GM19467 (cell line): Measurements from ENCODE around the gene KREMEN1.
A peak's percentile ranks its signal among the peaks of the same experiment; 100 is the strongest.

Source experiments
- ATAC-seq: cut with Tn5 transposase; IDR thresholded peaks from one replicate; pipeline ENCODE4 v1.9.1; 2021; ENCODE audit warnings: mild to moderate bottlenecking, moderate library complexity; ENCODE audit not compliant: unreplicated experiment

Gene KREMEN1

GRCh38 chr22:29175312-29175835 lies 102.5 kb downstream of the KREMEN1 start:
- ATAC-seq = no peak

GRCh38 chr22:29183971-29184848 lies 111.4 kb downstream of the KREMEN1 start:
- ATAC-seq = no peak

- no peak for ATAC-seq
Measured at GRCh38 chr22:29184849-29185490, 112.1 kb downstream of the KREMEN1 start.

DNA sequence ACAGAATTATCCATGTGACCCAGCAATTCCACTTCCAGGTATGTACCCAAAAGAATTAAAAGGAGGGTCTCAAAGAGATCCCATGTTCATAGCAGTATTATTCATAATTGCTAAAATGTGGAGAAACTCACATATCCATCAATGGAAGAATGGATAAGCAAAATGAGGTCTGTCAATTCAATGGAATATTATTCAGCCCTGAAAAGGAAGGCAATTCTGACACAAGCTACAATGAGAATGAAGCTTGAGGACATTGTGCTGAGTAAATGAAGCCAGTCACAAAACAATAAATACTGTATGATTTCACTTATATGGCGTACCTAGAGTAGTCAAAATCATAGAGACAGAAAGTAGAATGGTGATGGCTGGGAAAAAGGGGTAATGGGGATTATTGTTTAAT lies 113.5 kb downstream of the KREMEN1 start:
- ATAC-seq = no peak

DNA sequence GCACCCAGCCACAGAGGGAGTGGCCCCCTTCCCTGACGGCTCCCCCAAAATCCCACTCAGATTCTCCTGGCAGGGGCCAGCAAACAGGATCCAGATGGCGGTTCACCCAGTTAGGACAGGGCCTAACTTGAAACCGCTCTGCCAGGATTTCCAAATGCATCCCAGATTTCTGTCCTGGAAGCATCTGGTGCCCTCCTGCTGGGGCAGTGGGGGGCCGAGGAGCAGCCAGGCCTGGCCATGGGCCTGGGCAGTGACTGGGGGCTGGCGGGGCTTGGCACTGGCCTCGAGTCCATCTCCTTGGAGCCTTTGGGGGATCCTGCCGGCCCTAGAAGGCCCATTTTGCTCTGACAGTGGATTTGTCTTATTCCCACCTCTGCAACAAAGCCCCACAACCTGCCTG lies 115.0 kb downstream of the KREMEN1 start:
- ATAC-seq = no peak

- ATAC-seq = no peak
Measured at GRCh38 chr22:29190051-29190450, 117.2 kb downstream of the KREMEN1 start.

DNA sequence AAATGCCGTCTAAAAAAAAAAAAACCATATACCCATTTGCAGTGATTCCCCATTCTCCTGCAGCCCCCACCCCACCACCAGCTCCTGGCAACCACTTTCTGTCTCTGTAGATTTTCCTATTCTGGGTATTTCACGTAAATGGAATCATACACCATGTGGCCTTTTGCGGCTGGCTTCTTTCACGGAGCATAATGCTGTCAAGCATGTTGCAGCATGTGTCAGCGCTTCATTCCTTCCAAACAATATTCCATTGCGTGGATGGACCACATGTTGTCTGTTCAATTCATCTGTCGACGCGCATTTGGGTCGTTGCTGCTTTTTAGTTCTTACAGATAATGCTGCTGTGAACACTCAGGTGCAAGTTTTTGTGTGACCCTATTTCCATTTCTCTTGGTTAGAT lies 118.1 kb downstream of the KREMEN1 start:
- no peak for ATAC-seq

DNA sequence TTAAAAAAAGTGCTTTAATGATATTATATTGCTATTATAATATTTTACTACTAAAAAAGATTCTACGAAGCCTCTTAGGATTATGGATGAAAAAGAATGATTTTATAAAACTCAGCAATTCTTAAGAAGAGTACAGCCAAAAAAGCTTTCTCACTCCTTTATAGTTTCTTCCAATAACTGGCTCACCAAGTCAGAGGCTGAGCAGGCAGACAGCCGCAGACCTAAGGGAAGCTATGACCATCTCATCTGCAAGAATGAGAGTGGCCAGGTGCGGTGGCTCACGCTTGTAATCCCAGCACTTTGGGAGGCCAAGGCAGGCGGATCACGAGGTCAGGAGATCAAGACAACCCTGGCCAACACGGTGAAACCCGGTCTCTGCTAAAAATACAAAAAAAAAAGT lies 120.2 kb downstream of the KREMEN1 start:
- ATAC-seq = no peak

- ATAC-seq = no peak
Measured at GRCh38 chr22:29194184-29194583, 121.3 kb downstream of the KREMEN1 start.

DNA sequence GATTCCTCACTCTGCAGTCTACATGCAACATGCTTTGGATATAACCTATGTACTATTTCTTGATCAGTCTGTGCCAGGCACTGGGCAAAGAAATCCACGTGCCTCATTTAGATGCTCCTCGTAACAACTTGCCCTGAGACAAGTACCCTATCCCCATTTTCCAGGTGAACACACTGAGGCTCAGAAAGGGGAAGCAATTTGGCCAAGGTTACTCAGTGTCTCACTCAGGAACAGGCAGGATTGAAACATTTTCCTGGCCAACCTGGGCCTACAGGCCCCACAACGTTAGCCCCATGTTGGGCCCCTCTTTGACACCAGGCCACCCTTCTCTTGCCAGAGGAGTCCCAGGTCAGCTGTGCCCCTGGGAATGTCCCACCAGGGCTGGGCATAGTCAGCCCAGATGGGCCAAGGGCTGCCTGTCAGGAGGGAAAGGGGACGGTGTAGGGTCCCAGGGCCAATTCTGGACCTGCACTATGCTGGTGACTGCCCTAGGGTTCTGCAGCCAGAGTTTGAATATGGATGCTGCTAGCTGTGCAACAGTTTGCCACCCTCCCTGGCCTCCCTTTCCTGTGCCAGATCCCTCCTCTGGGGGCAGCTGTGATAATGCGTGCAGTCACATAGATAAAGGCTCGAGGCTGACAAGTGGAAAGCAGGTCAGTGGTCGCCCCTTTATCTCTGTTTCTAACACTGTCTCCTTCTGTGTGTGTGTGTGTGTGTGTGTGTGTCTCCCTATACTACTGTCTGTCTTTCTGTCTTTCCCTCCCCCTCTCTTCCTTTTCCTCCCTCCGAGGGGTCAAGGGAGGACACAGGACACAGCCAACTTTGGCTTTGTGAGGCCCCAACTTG lies 122.5 kb downstream of the KREMEN1 start:
- ATAC-seq = no peak

- no peak for ATAC-seq
Measured at GRCh38 chr22:29195964-29196666, 123.3 kb downstream of the KREMEN1 start.

DNA sequence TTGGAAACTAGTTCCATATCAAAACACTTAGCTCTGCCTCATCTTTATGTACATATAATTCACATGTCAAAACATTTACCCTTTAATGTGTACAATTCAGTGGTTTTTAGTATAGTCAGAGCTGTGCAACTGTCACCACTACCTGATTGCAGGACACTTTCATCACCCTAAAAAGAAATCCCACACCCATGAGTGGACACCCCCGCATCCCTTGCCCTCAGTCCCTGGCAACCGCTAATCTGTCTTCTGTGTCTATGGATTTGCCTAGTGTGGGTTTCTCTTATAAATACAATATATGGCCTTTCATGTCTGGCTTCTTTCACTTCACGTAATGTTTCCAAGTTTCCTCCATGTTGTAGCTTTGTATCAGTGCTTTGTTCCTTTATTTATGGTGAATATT lies 124.3 kb downstream of the KREMEN1 start:
- no peak for ATAC-seq

DNA sequence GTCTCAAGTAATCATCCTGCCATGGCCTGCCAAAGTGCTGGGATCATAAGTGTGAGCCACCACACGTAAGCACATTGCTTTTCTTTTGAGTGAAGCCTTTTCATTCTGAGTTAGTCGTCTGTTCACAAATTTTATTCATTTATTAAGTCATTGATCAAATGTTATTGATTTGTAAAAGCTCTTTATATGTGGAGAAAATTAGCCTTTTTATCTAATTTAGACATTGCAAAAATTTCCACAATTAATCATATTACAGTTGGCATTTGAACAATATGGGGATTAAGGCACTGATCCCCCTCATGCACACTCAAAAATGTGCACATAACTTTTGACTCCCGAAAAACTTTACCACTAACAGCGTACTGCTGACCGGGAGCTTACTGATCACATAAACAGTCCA lies 125.4 kb downstream of the KREMEN1 start:
- no peak for ATAC-seq

DNA sequence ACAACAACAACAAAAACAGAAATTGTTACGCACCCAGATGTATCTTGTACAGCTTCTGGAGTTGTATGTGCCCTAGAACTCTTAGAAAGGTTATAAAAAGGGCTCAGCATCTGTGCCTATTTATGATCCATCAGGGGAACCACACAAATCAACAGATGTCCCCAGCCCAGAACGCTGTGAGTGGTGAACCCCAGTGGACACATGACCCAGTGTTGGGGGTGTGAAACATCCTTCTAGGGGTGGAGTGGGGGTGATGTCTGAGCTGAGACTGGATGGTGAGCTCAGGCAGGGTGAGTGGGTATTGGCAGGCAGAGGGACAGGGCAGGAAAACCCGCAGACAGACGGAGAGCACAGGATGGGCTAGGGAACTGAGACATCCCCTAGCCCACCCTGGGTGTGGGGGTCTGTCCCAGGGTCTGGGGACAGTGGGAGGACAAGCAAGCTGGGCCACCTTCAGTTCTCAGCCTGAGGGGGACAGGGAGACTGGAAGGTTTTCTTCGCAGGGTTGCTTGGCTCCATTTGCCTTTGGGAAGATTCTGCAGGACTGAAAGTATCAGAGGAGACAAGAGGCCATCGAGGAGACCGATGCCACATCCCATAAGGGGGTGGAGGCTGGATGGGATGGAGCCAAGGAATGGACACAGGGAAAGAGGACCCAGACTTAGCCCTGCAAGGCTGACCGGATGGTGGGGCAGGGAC lies 127.0 kb downstream of the KREMEN1 start:
- ATAC-seq = no peak

DNA sequence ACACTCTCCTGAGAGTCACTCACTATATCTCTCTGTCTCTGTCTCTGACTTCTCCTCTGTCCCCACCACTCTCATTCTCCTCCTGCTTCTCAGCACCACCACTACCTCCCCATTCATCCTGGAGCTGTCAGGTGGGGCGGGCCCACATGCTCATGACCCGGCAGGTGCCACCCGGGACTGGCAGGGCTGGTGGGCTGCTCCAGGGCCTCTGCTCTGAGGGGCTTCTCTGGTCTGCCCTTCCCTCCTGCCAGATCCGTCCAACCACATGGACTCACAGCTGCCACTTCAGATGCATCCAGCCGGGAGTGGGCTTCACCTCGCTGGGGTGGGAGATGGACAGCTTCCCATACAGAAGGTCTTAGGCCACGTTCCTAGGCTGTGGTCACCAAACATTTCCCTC lies 128.1 kb downstream of the KREMEN1 start:
- no peak for ATAC-seq

DNA sequence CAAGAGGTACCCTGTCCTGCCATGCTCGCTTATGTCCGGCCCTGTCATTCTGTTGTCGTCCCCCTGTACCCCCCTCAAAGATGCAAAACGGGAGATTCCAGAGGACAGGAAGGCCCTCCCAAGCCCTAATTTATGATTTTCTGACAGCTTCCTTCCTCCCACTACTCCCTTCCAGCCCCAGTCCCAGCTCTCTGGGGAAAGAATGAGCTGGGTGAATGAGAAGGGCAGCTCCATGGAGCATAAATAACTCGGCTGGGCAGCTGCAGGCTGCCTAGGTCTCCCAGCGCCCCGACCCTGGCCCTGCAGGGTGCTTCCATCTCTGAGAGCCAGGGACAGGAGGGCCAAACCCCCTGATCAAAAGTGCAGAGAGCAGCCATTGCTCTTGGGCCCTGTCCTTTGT lies 128.9 kb downstream of the KREMEN1 start:
- no peak for ATAC-seq

GRCh38 chr22:29202212-29203192 lies 129.7 kb downstream of the KREMEN1 start:
- ATAC-seq = peak; percentile 50

- ATAC-seq = no peak
Measured at GRCh38 chr22:29203488-29204454, 130.9 kb downstream of the KREMEN1 start.
